Effector memory CD4-positive, alpha-beta T cell (primary cell): ENCODE measurements around the gene PLXNA4.

Source experiments
- DNase-seq, 3 donors: peaks; one replicate each; pipeline ENCODE4 v3.0.0-alpha.2; 2020
- H3K27ac ChIP-seq: 2 replicates; pipeline ENCODE4 v1.7.0; 2013; ENCODE audit warnings: mild to moderate bottlenecking, low read length, moderate library complexity; ENCODE audit not compliant: insufficient read depth, poor library complexity, severe bottlenecking
- H3K27me3 ChIP-seq: replicated peaks from 2 replicates; pipeline ENCODE4 v1.7.0; 2013; ENCODE audit warnings: mild to moderate bottlenecking, low read length; ENCODE audit not compliant: insufficient read depth, control insufficient read depth, poor library complexity, severe bottlenecking
- H3K36me3 ChIP-seq: 2 replicates; pipeline ENCODE4 v1.7.0; 2013; ENCODE audit warnings: mild to moderate bottlenecking, low read length, moderate library complexity; ENCODE audit not compliant: control insufficient read depth, insufficient read depth
- H3K4me1 ChIP-seq: 2 replicates; pipeline ENCODE4 v1.7.0; 2013; ENCODE audit warnings: low read length, mild to moderate bottlenecking; ENCODE audit not compliant: control insufficient read depth, insufficient read depth, poor library complexity, severe bottlenecking
- H3K4me3 ChIP-seq: 2 replicates; pipeline ENCODE4 v1.7.0; 2013; ENCODE audit warnings: low read length, low read depth, mild to moderate bottlenecking; ENCODE audit not compliant: insufficient read depth, poor library complexity, severe bottlenecking
- H3K9me3 ChIP-seq: 2 replicates; pipeline ENCODE4 v1.7.0; 2013; ENCODE audit warnings: mild to moderate bottlenecking, low read length, moderate library complexity; ENCODE audit not compliant: control insufficient read depth

The PLXNA4 gene

GRCh38 chr7:132100483-132100882, 475.8 kb downstream of the PLXNA4 start:
- Histone ChIP-seq H3K27ac (no peak overlapping the region), H3K27me3 (peaks cover 1% of the 10 kb centered on the region), H3K36me3 (no peaks in the 10 kb centered on the region), H3K4me1 (no peaks in the 10 kb centered on the region), H3K4me3 (no peak overlapping the region), H3K9me3 (no peaks in the 10 kb centered on the region)
- DNase-seq, result no peak

GRCh38 chr7:132099163-132099562, 477.1 kb downstream of the PLXNA4 start:
- Histone ChIP-seq H3K4me1 (no peaks in the 10 kb centered on the region), H3K9me3 (no peaks in the 10 kb centered on the region), H3K4me3 (no peak overlapping the region), H3K36me3 (no peaks in the 10 kb centered on the region), H3K27me3 (no peaks in the 10 kb centered on the region), H3K27ac (no peak overlapping the region)
- no peak for DNase-seq

- no peak for DNase-seq
- no peaks in the 10 kb centered on the region for H3K36me3 ChIP-seq
- H3K27ac ChIP-seq, result no peak overlapping the region
- H3K9me3 ChIP-seq, result no peaks in the 10 kb centered on the region
- no peaks in the 10 kb centered on the region for H3K27me3 ChIP-seq
- H3K4me3 ChIP-seq, result no peak overlapping the region
- H3K4me1 ChIP-seq, result no peaks in the 10 kb centered on the region
Measured at GRCh38 chr7:132098327-132098726, 477.9 kb downstream of the PLXNA4 start.

GRCh38 chr7:132097550-132098134, 478.6 kb downstream of the PLXNA4 start:
- DNase-seq, result no peak
- Histone ChIP-seq H3K9me3 (no peaks in the 10 kb centered on the region), H3K36me3 (no peaks in the 10 kb centered on the region), H3K4me3 (no peak overlapping the region), H3K27ac (no peak overlapping the region), H3K27me3 (no peaks in the 10 kb centered on the region), H3K4me1 (no peaks in the 10 kb centered on the region)

GRCh38 chr7:132095111-132095765, 481.0 kb downstream of the PLXNA4 start:
- H3K27ac ChIP-seq, result no peak overlapping the region
- H3K4me3 ChIP-seq, result no peak overlapping the region
- H3K4me1 ChIP-seq, result no peaks in the 10 kb centered on the region
- no peaks in the 10 kb centered on the region for H3K27me3 ChIP-seq
- H3K9me3 ChIP-seq, result no peaks in the 10 kb centered on the region
- H3K36me3 ChIP-seq, result no peaks in the 10 kb centered on the region
- no peak for DNase-seq

- Histone ChIP-seq H3K4me1 (no peaks in the 10 kb centered on the region), H3K36me3 (no peaks in the 10 kb centered on the region), H3K27ac (no peak overlapping the region), H3K4me3 (no peak overlapping the region), H3K27me3 (no peaks in the 10 kb centered on the region), H3K9me3 (no peaks in the 10 kb centered on the region)
- no peak for DNase-seq
Measured at GRCh38 chr7:132092106-132092505, 484.2 kb downstream of the PLXNA4 start.

- no peaks in the 10 kb centered on the region for H3K9me3 ChIP-seq
- DNase-seq, result no peak
- no peak overlapping the region for H3K27ac ChIP-seq
- no peaks in the 10 kb centered on the region for H3K36me3 ChIP-seq
- H3K4me1 ChIP-seq, result no peaks in the 10 kb centered on the region
- no peaks in the 10 kb centered on the region for H3K27me3 ChIP-seq
- H3K4me3 ChIP-seq, result no peak overlapping the region
Measured at GRCh38 chr7:132091706-132092105, 484.6 kb downstream of the PLXNA4 start.

- no peaks in the 10 kb centered on the region for H3K36me3 ChIP-seq
- H3K4me1 ChIP-seq, result no peaks in the 10 kb centered on the region
- H3K27me3 ChIP-seq, result no peaks in the 10 kb centered on the region
- H3K4me3 ChIP-seq, result no peak overlapping the region
- no peak overlapping the region for H3K27ac ChIP-seq
- H3K9me3 ChIP-seq, result no peaks in the 10 kb centered on the region
- no peak for DNase-seq
Measured at GRCh38 chr7:132090444-132090843, 485.8 kb downstream of the PLXNA4 start.

GRCh38 chr7:132089356-132089755, 486.9 kb downstream of the PLXNA4 start:
- no peaks in the 10 kb centered on the region for H3K9me3 ChIP-seq
- no peaks in the 10 kb centered on the region for H3K27me3 ChIP-seq
- H3K36me3 ChIP-seq, result no peaks in the 10 kb centered on the region
- no peak overlapping the region for H3K4me3 ChIP-seq
- no peaks in the 10 kb centered on the region for H3K4me1 ChIP-seq
- H3K27ac ChIP-seq, result no peak overlapping the region
- DNase-seq, result no peak

- Histone ChIP-seq H3K9me3 (no peaks in the 10 kb centered on the region), H3K27ac (no peak overlapping the region), H3K4me3 (no peak overlapping the region), H3K4me1 (no peaks in the 10 kb centered on the region), H3K27me3 (no peaks in the 10 kb centered on the region), H3K36me3 (no peaks in the 10 kb centered on the region)
- DNase-seq, result no peak
Measured at GRCh38 chr7:132087421-132087820, 488.8 kb downstream of the PLXNA4 start.
